Neural progenitor cell (in vitro differentiated cells): ENCODE measurements around the gene GRID1.

ENCODE experiments used
- CTCF ChIP-seq: fragments of 200-600 bp; sonication (generic); IDR thresholded peaks from 2 replicates; pipeline ENCODE4 v1.5.1; 2017; ENCODE audit warnings: antibody characterized with exemption, mild to moderate bottlenecking
- EZH2phosphoT487 ChIP-seq: fragments of 200-600 bp; sonication (generic); IDR thresholded peaks from 2 replicates; pipeline ENCODE4 v1.6.1; 2017; ENCODE audit warnings: antibody characterized with exemption

- no peak for TF ChIP-seq CTCF
- TF ChIP-seq EZH2phosphoT487, result no peak
Observed at GRCh38 chr10:86066696-86067095, 299.9 kb downstream of the GRID1 start.
